ENCODE results near the gene KCTD11. TPM values are rescaled to one million over a fixed set of nuclear protein-coding genes. Genes with fewer than 3 reads are reported as not detected.

The KCTD11 gene
- total and polyA plus RNA-seq, 2 donors (not counting 1 experiment from before 2014, with no cell fraction given): 4.3 to 13.4 TPM

DNA sequence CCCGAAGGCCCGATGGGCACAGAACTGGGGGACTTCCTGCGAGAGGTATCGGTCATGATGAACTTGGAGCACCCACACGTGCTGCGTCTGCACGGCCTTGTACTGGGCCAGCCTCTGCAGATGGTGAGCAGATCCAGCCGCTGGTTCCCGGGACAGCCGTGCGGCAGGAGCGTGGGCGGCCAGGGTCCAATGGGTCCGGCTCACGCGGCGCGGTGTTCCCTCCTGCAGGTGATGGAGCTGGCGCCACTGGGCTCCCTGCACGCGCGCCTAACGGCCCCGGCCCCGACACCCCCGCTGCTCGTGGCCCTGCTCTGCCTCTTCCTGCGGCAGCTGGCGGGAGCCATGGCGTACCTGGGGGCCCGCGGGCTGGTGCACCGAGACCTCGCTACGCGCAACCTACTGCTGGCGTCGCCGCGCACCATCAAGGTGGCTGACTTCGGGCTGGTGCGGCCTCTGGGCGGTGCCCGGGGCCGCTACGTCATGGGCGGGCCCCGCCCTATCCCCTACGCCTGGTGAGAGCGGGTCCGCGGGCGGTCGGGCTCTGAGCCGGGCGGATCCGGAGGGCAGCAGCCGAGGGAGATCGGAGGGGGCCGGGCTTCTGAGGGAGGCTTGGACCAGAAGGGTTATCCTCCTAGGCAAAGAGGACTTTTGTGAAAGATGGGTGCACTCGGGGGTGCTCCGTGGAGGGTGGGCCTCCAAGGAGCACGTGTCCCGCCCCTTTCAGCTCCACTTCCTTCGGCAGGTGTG is 32.0 kb downstream of the KCTD11 start:
- peaks cover 14% of the 10 kb centered on the region for H3K4me1 Mint-ChIP-seq
- H3K27ac Mint-ChIP-seq: peak overlapping the region; percentile 91
- ChIA-PET CTCF (interaction anchor here (0.9 to 1.7 kb wide), 4 partner anchors 9 to 130 kb away, joined by 3 to 4 read pairs (median 4); no protein-coding TSS in a partner anchor), POLR2A (interaction anchor here (0.5 to 1.7 kb wide), 7 partner anchors 10 to 864 kb away, joined by 3 to 10 read pairs (median 4); partner anchors contain the start of genes CTC1, PLSCR3 and TMEM256)
- peak overlapping the region; percentile 89 for H3K4me3 Mint-ChIP-seq
- peaks cover 2 to 19% (median 2%) of the 10 kb centered on the region in 3 donors for H3K9me3 ChIP-seq (ENCODE audit: control extremely low read depth in 1 of 3, control insufficient read depth in 2 of 3, insufficient read depth in 1 of 3, low read length in 2 of 3)
- H3K4me2 ChIP-seq (replicated peaks; ENCODE audit: low read depth, low read length, poor library complexity, severe bottlenecking): peak overlapping the region; percentile 88
- peaks cover 32% of the 10 kb centered on the region for H3K27me3 Mint-ChIP-seq
- H4K20me1 ChIP-seq (ENCODE audit: control insufficient read depth, insufficient read depth, low read length, poor library complexity, severe bottlenecking): no peaks in the 10 kb centered on the region
- H3K4me1 ChIP-seq (ENCODE audit: control insufficient read depth in 2 of 2, insufficient read depth in 2 of 2, low read length in 2 of 2): peaks cover 19% of the 10 kb centered on the region in 2 donors
- peak overlapping the region; percentile 94 for H2AFZ ChIP-seq (ENCODE audit: insufficient read depth, low read depth, low read length, poor library complexity, severe bottlenecking)
- H3K9ac ChIP-seq (ENCODE audit: low read length): peak overlapping the region; percentile 79
- H3K4me3 ChIP-seq (ENCODE audit: control extremely low read depth in 1 of 5, extremely low read depth in 1 of 5, insufficient read depth in 1 of 5, low read depth in 2 of 5, low read length in 4 of 5): peak overlapping the region in 4 of 5 experiments; percentile 70 to 78 (median 76)
- ATAC-seq (ENCODE audit: low read depth) (peak; percentile 97), DNase-seq (peak; percentile 91)
- peak overlapping the region; percentile 60 to 72 for H3K27ac ChIP-seq (ENCODE audit: low read length in 2 of 2)
- no peaks in the 10 kb centered on the region for H3K79me2 ChIP-seq (ENCODE audit: control insufficient read depth, insufficient read depth, low read length)
- WGBS (ENCODE audit: insufficient coverage): 13% methylated on average over 65 of the region's 65 CpGs
- no peaks in the 10 kb centered on the region for H3K9me3 Mint-ChIP-seq (ENCODE audit: insufficient read depth)
- peaks cover 0 to 43% (median 14%) of the 10 kb centered on the region in 4 experiments for H3K27me3 ChIP-seq (replicated peaks in 1 of 4; ENCODE audit: control extremely low read depth in 1 of 4, control insufficient read depth in 3 of 4, insufficient read depth in 4 of 4, low read length in 3 of 4)
- intact Hi-C loops (cut with micrococcal nuclease): loop anchor here (1.0 kb wide), 2 partner anchors 10 to 20 kb away; partner anchors contain the start of genes PLSCR3 and TMEM256
- no peak for TF ChIP-seq EZH2 (IDR thresholded peaks at IDR 0.05; ENCODE audit: borderline replicate concordance, insufficient read depth, low read depth, low read length, poor library complexity, severe bottlenecking)
- TF ChIP-seq, protein P1, sequence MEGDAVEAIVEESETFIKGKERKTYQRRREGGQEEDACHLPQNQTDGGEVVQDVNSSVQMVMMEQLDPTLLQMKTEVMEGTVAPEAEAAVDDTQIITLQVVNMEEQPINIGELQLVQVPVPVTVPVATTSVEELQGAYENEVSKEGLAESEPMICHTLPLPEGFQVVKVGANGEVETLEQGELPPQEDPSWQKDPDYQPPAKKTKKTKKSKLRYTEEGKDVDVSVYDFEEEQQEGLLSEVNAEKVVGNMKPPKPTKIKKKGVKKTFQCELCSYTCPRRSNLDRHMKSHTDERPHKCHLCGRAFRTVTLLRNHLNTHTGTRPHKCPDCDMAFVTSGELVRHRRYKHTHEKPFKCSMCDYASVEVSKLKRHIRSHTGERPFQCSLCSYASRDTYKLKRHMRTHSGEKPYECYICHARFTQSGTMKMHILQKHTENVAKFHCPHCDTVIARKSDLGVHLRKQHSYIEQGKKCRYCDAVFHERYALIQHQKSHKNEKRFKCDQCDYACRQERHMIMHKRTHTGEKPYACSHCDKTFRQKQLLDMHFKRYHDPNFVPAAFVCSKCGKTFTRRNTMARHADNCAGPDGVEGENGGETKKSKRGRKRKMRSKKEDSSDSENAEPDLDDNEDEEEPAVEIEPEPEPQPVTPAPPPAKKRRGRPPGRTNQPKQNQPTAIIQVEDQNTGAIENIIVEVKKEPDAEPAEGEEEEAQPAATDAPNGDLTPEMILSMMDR (IDR thresholded peaks at IDR 0.05): no peak
- peaks cover 0 to 4% of the 10 kb centered on the region in 2 experiments for H3K36me3 ChIP-seq (replicated peaks in 1 of 2; ENCODE audit: control extremely low read depth in 1 of 2, control insufficient read depth in 1 of 2, extremely low read depth in 1 of 2, insufficient read depth in 2 of 2, low read length in 1 of 2)
